GM19240 (cell line): ENCODE results near the gene VTA1.
A peak's percentile ranks its signal among the peaks of the same experiment; 100 is the strongest.
"Not testable (repeated sequence)": the region's sequence is repeated elsewhere in the genome, so short reads cannot be mapped to it uniquely, and the experiment has no call there.

Experiments used
- DNase-seq: peaks from one replicate; pipeline ENCODE4 v3.0.0; 2011; ENCODE audit warnings: low spot score; ENCODE audit not compliant: insufficient read length

The VTA1 gene

GRCh38 chr6:142146828-142147662 lies at the start of gene VTA1, which contains the start of gene NMBR:
TSS of gene VTA1 (plus strand) at chr6:142147263. CDS start at chr6:142147288, 25 bp downstream.
TSS of gene NMBR (minus strand) at chr6:142147122. CDS start at chr6:142088658, 58,464 bp downstream.
- DNase-seq, result peak; percentile 65

GRCh38 chr6:142104820-142105219 lies 42.2 kb upstream of the VTA1 start:
- DNase-seq, result not testable (repeated sequence)

GRCh38 chr6:142110820-142111219 lies 36.2 kb upstream of the VTA1 start:
- DNase-seq, result not testable (repeated sequence)

GRCh38 chr6:142112451-142113061 lies 34.5 kb upstream of the VTA1 start:
- DNase-seq, result no peak

- no peak for DNase-seq
Measured at GRCh38 chr6:142117366-142117765, 29.7 kb upstream of the VTA1 start.

- no peak for DNase-seq
Measured at GRCh38 chr6:142118328-142118727, 28.7 kb upstream of the VTA1 start.

GRCh38 chr6:142118925-142119324 lies 28.1 kb upstream of the VTA1 start:
- DNase-seq, result no peak

- DNase-seq, result no peak
Measured at GRCh38 chr6:142121342-142121741, 25.7 kb upstream of the VTA1 start.

- DNase-seq, result no peak
Measured at GRCh38 chr6:142130814-142131213, 16.2 kb upstream of the VTA1 start.

- DNase-seq, result no peak
Measured at GRCh38 chr6:142132625-142133024, 14.4 kb upstream of the VTA1 start, which contains the start of gene GJE1. TSS of gene GJE1 (plus strand) at chr6:142132925. CDS start at chr6:142133159, 234 bp downstream.

GRCh38 chr6:142138876-142139275 lies 8.2 kb upstream of the VTA1 start:
- DNase-seq, result no peak

GRCh38 chr6:142141531-142141930 lies 5.5 kb upstream of the VTA1 start:
- DNase-seq, result not testable (repeated sequence)

- no peak for DNase-seq
Measured at GRCh38 chr6:142152746-142153145, 5.7 kb downstream of the VTA1 start.

GRCh38 chr6:142153196-142153595 lies 6.1 kb downstream of the VTA1 start:
- no peak for DNase-seq

GRCh38 chr6:142154336-142154735 lies 7.3 kb downstream of the VTA1 start:
- no peak for DNase-seq

GRCh38 chr6:142155091-142155490 lies 8.0 kb downstream of the VTA1 start:
- DNase-seq, result no peak

GRCh38 chr6:142155895-142156757 lies 9.1 kb downstream of the VTA1 start:
- DNase-seq, result no peak

GRCh38 chr6:142156758-142157068 lies 9.7 kb downstream of the VTA1 start:
- DNase-seq, result not testable (repeated sequence)

- DNase-seq, result no peak
Measured at GRCh38 chr6:142162780-142163179, 15.7 kb downstream of the VTA1 start.

GRCh38 chr6:142165227-142165626 lies 18.2 kb downstream of the VTA1 start:
- DNase-seq, result no peak

- DNase-seq, result no peak
Measured at GRCh38 chr6:142167071-142167470, 20.0 kb downstream of the VTA1 start.

- DNase-seq, result no peak
Measured at GRCh38 chr6:142167486-142167885, 20.4 kb downstream of the VTA1 start.
